H1 (cell line): Measurements from ENCODE around the gene ZNF74. TPM values are rescaled to one million over a fixed set of nuclear protein-coding genes. Genes with fewer than 3 reads are reported as not detected.

ENCODE experiments used
- FOSL1 ChIP-seq: IDR thresholded peaks from 2 replicates; pipeline ENCODE4 v1.6.1; 2011; ENCODE audit warnings: mild to moderate bottlenecking, low read depth, low read length, moderate library complexity; ENCODE audit not compliant: insufficient read depth
- SP2 ChIP-seq: IDR thresholded peaks from 2 replicates; pipeline ENCODE4 v1.6.1; 2012; ENCODE audit warnings: mild to moderate bottlenecking, low read length, inconsistent platforms
- polyA plus RNA-seq, 7 experiments: library from polyadenylated mRNA; depleted of rRNA in 3 of 7; stranded (reverse) in 5 of 7; unstranded in 2 of 7; fragments of >200 nt in 5 of 7; fragments of 200-250 nt in 2 of 7; gene quantifications; 1 replicate in 5 of 7; 2 replicates in 1 of 7; 4 replicates in 1 of 7; pipeline versions ENCODE4 v1.2.1 to v1.2.3, GENCODE V29; 2011 to 2013; ENCODE audit warnings: missing spikeins in 2 of 7, mixed read lengths in 2 of 7
- total RNA-seq: library from RNA; stranded (reverse); fragmentation: NEBNext Ultra II Directional; extraction: Animal tissue kit (Norgen Biotek cat#: 25700); gene quantifications from 2 replicates; pipeline ENCODE4 v1.2.1, GENCODE V29; 2021

ZNF74 gene
- total and polyA plus RNA-seq, 2 of the 8 experiments (the other 6 are each of a cell fraction or from before 2014, with no cell fraction given) = 29.7 to 45.7 TPM

- TF ChIP-seq FOSL1 = no peak
- no peak for TF ChIP-seq SP2
Measured at GRCh38 chr22:20402960-20403778, 9.2 kb downstream of the ZNF74 start (continued).
